ENCODE data around the gene EMC8.
"Not testable (repeated sequence)": the region's sequence is repeated elsewhere in the genome, so short reads cannot be mapped to it uniquely, and the experiment has no call there.

EMC8 gene

DNA sequence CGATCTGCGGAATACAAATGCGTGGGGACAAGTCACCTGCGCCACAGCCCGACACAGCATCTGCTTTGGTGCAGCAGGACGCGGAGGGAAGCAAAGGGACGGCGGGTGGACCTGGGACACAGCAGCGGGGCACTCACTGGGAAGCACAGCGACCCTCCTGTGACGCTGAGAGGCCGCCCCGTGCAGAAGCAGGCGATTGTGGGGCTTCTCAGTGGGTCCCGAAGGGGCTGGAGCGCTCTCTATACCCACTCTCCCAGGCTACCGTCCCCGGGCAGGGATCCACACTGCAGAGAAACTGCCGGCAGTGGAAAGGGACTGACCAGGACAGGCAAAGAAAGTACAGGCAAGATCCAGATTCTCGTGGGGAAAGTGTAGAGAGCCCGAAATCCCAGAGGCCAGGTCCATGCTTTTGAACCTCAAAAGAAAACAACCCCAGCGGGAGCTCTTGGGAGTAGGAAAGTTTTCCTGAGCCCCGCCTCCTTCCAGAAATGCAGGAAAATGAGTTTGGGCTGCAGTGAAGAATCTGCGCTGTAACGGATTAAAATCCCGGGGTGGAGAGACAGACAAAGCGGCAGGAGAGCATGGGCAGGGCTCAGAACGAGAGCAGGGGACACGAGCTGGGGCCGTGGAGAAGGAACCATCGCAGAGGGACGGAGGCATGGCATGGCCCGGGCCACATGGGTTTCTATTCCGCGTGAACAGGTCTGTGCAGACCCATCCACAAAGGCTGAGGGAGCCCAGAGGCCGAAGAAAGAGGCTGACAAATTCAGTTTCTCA, 12.9 kb upstream of the EMC8 start:
- DNase-seq = no peak

GRCh38 chr16:85810742-85811115, 11.4 kb upstream of the EMC8 start:
- no peak for DNase-seq

DNA sequence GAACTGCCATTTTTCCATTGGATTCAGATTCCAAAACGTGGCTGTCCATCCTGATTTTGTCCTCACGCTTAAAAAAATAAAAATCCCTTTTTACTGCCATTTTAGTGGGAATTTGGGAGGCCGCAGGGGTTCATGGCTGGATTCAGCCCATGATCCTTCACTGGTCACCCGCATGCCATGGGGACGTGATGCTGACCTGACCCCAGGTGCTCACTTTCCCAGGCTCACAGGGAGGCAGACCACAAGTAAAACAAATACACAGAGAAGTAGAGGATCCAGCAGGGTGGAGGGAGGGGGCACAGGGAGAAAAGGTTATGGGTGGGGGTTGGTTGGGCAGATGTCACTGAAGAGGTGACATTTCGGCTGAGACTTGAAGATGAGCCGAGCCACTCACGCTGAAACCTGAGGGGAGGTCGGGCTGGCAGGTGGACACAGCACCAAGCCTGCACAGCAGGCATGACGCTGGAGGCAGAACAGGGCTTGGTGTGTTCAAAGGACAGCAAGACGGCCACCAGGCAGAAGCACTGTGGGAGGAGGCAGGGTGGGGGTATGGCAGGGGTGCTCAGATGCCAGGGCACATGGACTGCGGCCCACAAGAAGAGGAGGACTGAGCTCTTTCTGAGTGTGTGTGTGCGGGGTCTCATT, 10.9 kb upstream of the EMC8 start:
- DNase-seq = no peak

GRCh38 chr16:85809645-85810044, 10.3 kb upstream of the EMC8 start:
- DNase-seq = no peak

DNA sequence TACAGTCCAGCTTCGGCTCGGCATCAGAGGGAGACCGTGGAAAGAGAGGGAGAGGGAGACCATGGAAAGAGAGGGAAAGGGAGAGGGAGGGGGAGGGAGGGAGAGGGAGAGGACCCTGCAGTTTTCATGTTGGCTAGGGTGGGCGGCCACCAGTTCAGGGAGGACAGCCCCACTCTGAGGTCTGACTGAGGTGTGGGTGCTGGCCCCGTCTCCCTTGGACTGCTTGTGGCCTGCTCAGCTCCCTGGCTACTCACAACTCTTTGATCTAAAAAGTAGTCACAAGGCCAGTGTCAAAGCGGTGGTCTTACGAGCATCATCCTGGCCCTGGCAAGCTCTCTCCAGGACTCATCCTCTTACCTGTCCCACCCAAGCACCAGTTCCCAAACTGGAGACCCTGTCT, 9.6 kb upstream of the EMC8 start:
- DNase-seq = no peak

DNA sequence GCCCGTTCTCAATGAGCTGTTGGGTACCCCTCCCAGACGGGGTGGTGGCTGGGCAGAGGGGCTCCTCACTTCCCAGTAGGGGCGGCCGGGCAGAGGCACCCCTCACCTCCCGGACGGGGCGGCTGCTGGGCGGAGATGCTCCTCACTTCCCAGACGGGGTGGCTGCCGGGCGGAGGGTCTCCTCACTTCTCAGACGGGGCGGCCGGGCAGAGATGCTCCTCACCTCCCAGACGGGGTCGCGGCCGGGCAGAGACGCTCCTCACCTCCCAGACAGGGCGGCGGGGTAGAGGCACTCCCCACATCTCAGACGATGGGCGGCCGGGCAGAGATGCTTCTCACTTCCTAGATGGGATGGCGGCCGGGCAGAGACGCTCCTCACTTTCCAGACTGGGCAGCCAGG, 8.8 kb upstream of the EMC8 start:
- DNase-seq = not testable (repeated sequence)

DNA sequence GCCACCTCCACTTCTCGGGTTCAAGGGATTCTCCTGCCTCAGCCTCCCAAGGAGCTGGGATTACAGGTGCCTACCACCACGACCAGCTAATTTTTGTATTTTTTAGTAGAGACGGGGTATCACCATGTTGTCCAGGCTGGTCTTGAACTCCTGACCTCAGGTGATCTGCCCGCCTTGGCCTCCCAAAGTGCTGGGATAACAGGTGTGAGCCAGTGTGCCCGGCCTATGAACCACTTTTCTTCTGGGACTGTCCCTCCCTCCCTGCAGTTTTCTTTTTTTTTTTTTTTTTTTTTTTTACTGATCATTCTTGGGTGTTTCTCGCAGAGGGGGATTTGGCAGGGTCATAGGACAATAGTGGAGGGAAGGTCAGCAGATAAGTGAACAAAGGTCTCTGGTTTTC, 8.0 kb upstream of the EMC8 start:
- DNase-seq = not testable (repeated sequence)

DNA sequence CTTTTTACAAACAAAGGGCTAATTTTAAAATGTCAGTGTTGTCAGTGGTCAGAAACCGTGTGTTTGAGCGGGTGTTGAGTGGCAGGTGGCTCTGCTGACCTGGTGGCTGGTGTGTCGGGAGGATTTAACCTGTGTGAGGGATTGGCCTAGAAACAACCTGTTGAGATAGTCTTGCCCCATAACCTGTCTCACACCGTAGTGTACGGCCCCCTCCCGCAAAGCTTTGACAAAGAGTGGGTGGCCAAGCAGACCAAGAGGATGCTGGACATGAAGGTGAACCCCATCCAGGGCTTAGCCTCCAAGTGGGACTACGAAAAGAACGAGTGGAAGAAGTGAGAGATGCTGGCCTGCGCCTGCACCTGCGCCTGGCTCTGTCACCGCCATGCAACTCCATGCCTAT, 7.2 kb upstream of the EMC8 start:
- DNase-seq = no peak

DNA sequence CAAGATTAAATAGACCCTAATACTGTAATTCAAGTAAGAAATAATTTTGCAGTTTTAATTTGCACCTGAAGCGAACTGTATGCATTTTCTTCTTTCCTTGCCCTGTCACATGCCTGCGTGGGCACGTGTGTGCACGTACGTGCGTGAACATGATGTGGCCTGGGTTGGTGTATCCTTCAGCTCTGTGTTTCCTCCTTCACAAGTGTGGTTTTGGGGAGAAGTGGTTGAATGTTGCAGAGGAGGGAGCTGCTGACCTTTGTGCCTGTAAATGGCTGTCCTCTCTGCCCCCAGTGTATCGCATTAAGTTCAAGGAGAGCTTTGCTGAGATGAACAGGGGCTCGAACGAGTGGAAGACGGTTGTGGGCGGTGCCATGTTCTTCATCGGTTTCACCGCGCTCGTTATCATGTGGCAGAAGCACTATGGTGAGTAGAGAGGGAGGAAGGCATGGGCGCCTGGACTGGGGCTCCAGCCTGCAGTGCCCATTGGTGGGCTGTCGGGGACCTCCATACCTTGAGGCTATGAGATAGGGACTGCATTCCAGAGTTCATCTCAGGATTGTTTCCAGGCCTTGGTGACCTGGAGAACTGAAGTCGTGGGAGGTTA, 6.2 kb upstream of the EMC8 start:
- no peak for DNase-seq

DNA sequence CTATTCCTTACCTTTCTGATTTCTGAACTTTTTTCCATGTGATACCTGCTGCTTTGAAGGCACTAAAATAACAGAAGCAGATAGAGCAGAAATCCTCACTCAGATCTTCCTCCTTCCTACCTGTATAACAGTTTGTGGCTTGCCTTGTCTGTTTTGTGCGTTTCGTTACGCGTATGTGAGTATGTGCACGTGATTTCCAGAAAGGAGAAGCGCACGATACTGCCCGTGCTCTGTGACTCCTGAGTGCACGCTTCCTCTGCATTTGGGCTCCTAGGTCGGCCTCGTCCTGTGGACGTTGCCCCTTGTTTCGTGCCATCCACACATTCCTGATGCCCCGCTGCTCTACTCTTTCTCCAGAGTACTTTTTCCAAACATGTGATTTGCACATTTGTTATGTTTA, 4.2 kb upstream of the EMC8 start:
- no peak for DNase-seq

- no peak for DNase-seq
Measured at GRCh38 chr16:85800321-85800669, 951 bp upstream of the EMC8 start.

DNA sequence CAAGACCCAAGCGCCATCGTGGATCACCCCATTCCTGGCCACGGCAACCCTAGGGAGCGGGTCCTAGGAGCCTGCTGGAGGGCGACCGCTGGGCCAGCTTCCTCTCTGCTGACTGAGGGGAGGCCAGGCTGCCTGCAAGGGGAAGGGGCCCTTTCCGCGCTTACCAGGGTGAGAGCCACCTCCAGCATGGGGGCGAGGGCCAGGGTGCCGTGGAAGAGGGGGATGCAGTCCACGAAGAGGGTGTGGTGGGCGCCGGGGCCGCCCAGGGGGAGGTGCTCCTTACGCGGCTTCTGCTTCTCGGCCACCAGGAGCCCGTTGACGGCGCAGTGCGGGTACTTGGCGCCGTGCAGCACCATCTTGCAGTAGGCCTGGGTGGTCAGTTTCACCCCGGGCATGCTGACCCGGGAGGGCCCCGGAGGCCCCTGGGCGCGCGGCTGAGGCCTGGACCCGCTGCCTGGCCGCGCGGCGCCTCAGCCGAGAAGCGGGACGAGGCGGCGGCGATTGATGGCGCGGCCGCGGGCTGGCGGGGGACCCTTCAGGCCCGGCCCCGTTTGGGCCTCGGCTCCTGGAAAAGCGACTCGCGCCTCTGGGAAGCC, 345 bp downstream of the EMC8 start:
- no peak for DNase-seq

GRCh38 chr16:85798283-85798776, 1.0 kb downstream of the EMC8 start:
- DNase-seq = no peak

GRCh38 chr16:85796599-85796998, 2.7 kb downstream of the EMC8 start:
- no peak for DNase-seq

- DNase-seq = no peak
Measured at GRCh38 chr16:85796152-85796551, 3.2 kb downstream of the EMC8 start.

DNA sequence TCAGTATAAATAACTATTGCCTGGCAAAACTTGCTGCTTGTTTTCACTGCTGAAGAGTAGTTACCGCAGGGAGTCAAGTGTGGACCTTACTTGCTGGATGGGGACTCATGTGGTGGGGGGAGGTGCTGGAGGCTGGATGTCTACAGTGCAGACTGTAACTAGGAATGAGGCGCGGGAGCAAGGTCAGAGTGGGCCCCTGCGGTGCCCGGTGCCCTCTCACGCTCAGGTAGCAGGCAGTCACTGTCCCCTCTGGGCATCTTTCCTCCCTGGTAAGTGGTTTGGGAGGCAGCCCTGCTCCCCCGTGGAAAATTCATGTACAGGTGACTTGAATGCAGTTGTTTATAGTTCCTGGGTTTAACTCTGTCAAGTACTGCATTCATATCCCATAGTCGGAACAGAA, 4.6 kb downstream of the EMC8 start:
- DNase-seq = no peak

GRCh38 chr16:85793662-85794298, 5.6 kb downstream of the EMC8 start:
- no peak for DNase-seq

DNA sequence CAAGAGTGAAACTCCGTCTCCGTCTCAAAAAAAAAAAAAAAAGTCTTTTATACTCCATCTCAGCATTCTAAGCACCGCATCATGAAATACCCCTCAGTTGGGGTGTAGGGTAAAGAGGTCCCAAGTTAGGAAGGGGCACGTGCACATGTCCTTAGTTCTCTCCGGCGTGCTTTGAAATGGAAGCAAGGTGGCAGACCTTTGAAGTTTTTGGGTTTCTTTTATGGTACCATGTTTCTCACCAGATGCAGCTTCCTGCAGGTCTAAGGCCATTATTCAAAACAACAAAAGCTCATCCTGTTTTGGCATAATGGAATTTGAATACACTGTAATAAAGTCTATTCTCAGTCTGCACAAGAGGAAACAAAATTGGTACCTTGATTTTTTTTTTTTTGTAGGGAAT, 9.6 kb downstream of the EMC8 start:
- no peak for DNase-seq

- no peak for DNase-seq
Measured at GRCh38 chr16:85788819-85789218, 10.5 kb downstream of the EMC8 start.

- DNase-seq = no peak
Measured at GRCh38 chr16:85785927-85786326, 13.4 kb downstream of the EMC8 start.

DNA sequence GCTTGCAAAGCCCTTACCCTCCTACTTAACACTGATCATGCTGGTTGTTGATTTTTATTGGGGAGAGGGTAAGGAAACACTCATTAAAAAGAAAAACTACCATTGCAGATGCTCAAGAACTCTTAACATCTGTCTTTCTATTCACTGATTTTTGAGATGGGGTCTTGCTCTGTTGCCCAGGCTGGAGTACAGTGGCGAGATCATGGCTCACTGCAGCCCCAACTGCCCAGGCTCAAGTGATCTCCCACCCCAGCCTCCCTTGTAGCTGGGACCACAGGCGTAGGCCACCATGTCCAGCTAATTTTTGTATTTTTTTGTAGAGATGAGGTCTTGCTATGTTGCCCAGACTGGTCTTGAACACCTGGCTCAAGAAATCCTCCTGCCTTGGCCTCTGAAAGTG, 14.5 kb downstream of the EMC8 start:
- no peak for DNase-seq

GRCh38 chr16:85783441-85783840, 15.9 kb downstream of the EMC8 start:
- DNase-seq = no peak

DNA sequence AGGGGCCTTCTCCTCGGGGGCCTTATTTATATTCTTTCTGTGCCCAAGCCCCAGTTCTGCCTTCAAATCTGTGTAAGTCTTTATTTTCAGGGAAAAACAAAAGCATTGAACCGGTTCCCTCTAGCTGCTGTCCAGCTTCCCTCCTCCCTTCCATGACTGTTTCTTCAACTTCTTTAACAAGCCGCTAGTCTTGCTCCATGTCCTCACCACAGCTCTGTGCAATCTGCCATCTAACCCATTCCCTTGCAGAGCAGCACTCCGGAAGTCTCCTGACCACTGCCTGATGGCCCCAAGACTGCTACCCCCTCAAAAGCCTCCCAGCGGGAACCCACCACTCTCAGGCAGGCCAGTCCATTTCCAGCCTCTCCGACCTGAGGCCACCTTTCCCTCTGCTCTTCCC, 16.9 kb downstream of the EMC8 start:
- no peak for DNase-seq

Data from NCI-H526 (cell line).